B cell (primary cell): ENCODE measurements around the gene PDE4B. TPM values are rescaled to one million over a fixed set of nuclear protein-coding genes. Genes with fewer than 3 reads are reported as not detected.

Experiments used
- ATAC-seq: fragments of 200-7000 bp; cut with Tn5 transposase; one replicate; pipeline ENCODE4 v1.10.0; 2021; ENCODE audit warnings: low read depth, mild to moderate bottlenecking, moderate number of reproducible peaks, moderate library complexity
- CTCF ChIA-PET: fragments of 350-600 bp; sonication (Branson Sonifier 250); formaldehyde crosslinking; loops from one replicate; lab custom pipeline; 2021; ENCODE audit warnings: antibody characterized with exemption, inconsistent platforms; lab: Charles Lee
- POLR2A ChIA-PET: fragments of 350-600 bp; sonication (Branson Sonifier 250); formaldehyde crosslinking; loops from one replicate; lab custom pipeline; 2021; ENCODE audit warnings: antibody characterized with exemption; lab: Charles Lee
- DNase-seq: peaks from one replicate; pipeline ENCODE4 v3.0.0; 2013
- H2AFZ ChIP-seq: 2 replicates; pipeline ENCODE4 v1.6.1; 2012; ENCODE audit warnings: mild to moderate bottlenecking, low read depth, low read length; ENCODE audit not compliant: insufficient read depth, poor library complexity, severe bottlenecking
- H3K27ac ChIP-seq, 2 donors: 1 replicate in 1 of 2; 2 replicates in 1 of 2; pipeline ENCODE4 v1.5.1; 2012 to 2013; ENCODE audit warnings: low read length in 2 of 2, mild to moderate bottlenecking in 2 of 2, moderate library complexity in 1 of 2
- H3K27me3 ChIP-seq, 4 experiments: fragments of 200-600 bp in 1 of 4; sonication (generic) in 1 of 4; replicated peaks in 1 of 4; 1 replicate in 2 of 4; 2 replicates in 2 of 4; pipeline versions ENCODE4 v1.6.1 to v1.7.0; 2013 to 2016; ENCODE audit warnings: low read length in 3 of 4, mild to moderate bottlenecking in 2 of 4, mixed read lengths in 1 of 4, moderate library complexity in 1 of 4; ENCODE audit not compliant: insufficient read depth in 4 of 4, control insufficient read depth in 3 of 4; ENCODE audit errors: control extremely low read depth in 1 of 4
- H3K36me3 ChIP-seq, 2 experiments: replicated peaks in 1 of 2; 1 replicate in 1 of 2; 2 replicates in 1 of 2; pipeline versions ENCODE4 v1.6.1 to v1.7.1; 2013; ENCODE audit warnings: low read length in 1 of 2; ENCODE audit not compliant: insufficient read depth in 2 of 2, control insufficient read depth in 1 of 2; ENCODE audit errors: control extremely low read depth in 1 of 2, extremely low read depth in 1 of 2
- H3K4me1 ChIP-seq, 2 donors: fragments of 200-600 bp in 1 of 2; sonication (generic) in 1 of 2; 1 replicate in 1 of 2; 2 replicates in 1 of 2; pipeline versions ENCODE4 v1.5.1 to v1.6.1; 2013 to 2017; ENCODE audit warnings: low read length in 2 of 2; ENCODE audit not compliant: control insufficient read depth in 2 of 2, insufficient read depth in 2 of 2
- H3K4me2 ChIP-seq: replicated peaks from 2 replicates; pipeline ENCODE3; 2012; ENCODE audit warnings: mild to moderate bottlenecking, low read depth, low read length; ENCODE audit not compliant: poor library complexity, severe bottlenecking
- H3K4me3 ChIP-seq, 5 experiments: fragments of 200-600 bp in 1 of 5; sonication (generic) in 1 of 5; 1 replicate in 3 of 5; 2 replicates in 2 of 5; pipeline versions ENCODE4 v1.5.1 to v1.7.0; 2011 to 2016; ENCODE audit warnings: low read length in 4 of 5, mild to moderate bottlenecking in 4 of 5, low read depth in 2 of 5, control low read depth in 1 of 5, moderate library complexity in 1 of 5; ENCODE audit not compliant: insufficient read depth in 1 of 5; ENCODE audit errors: control extremely low read depth in 1 of 5, extremely low read depth in 1 of 5
- H3K79me2 ChIP-seq: fragments of 200-600 bp; sonication (generic); one replicate; pipeline ENCODE4 v1.6.0; 2016; ENCODE audit warnings: low read length; ENCODE audit not compliant: control insufficient read depth, insufficient read depth
- H3K9ac ChIP-seq: fragments of 200-600 bp; sonication (generic); 2 replicates; pipeline ENCODE4 v1.6.1; 2017; ENCODE audit warnings: mild to moderate bottlenecking, low read length, moderate library complexity
- H3K9me3 ChIP-seq, 3 donors: one replicate each; pipeline versions ENCODE4 v1.6.1 to v1.7.1; 2013; ENCODE audit warnings: low read length in 2 of 3; ENCODE audit not compliant: control insufficient read depth in 2 of 3, insufficient read depth in 1 of 3; ENCODE audit errors: control extremely low read depth in 1 of 3
- H4K20me1 ChIP-seq: 2 replicates; pipeline ENCODE4 v1.6.0; 2012; ENCODE audit warnings: mild to moderate bottlenecking, low read length; ENCODE audit not compliant: insufficient read depth, control insufficient read depth, poor library complexity, severe bottlenecking
- H3K27ac Mint-ChIP-seq: one replicate; pipeline ENCODE4 v1.8.0; 2021; ENCODE audit warnings: mixed read lengths
- H3K27me3 Mint-ChIP-seq: one replicate; pipeline ENCODE4 v1.8.0; 2021; ENCODE audit warnings: mixed read lengths
- H3K4me1 Mint-ChIP-seq: one replicate; pipeline ENCODE4 v1.8.0; 2021; ENCODE audit warnings: mixed read lengths
- H3K4me3 Mint-ChIP-seq: one replicate; pipeline ENCODE4 v1.8.0; 2021; ENCODE audit warnings: mixed read lengths
- H3K9me3 Mint-ChIP-seq: one replicate; pipeline ENCODE4 v1.8.0; 2022; ENCODE audit warnings: mixed read lengths; ENCODE audit not compliant: insufficient read depth
- EZH2 ChIP-seq: IDR thresholded peaks from 2 replicates; pipeline ENCODE4 v1.6.1; 2012; ENCODE audit warnings: borderline replicate concordance, low read depth, mild to moderate bottlenecking, moderate library complexity, low read length; ENCODE audit not compliant: insufficient read depth, poor library complexity, severe bottlenecking
- WGBS: methylation state at CpG from one replicate; pipeline ENCODE4 v1.1.5; 2013; ENCODE audit warnings: missing lambda C conversion rate; ENCODE audit not compliant: insufficient coverage; 5-methylcytosine and 5-hydroxymethylcytosine counted together
- intact Hi-C: fragments of 100-400 bp; cut with micrococcal nuclease; formaldehyde crosslinking; loops from one replicate; pipeline ENCODE4 v1.10.0; 2022
- polyA plus RNA-seq: library from polyadenylated mRNA; depleted of rRNA; stranded (reverse); fragments of >200 nt; gene quantifications from 2 replicates; pipeline ENCODE4 v1.2.3, GENCODE V29; 2012
- total RNA-seq, 2 donors: library from RNA; stranded (reverse); fragments of 120-200 nt in 1 of 2; gene quantifications; 1 replicate in 1 of 2; 2 replicates in 1 of 2; pipeline versions ENCODE4 v1.2.3 to v1.2.4, GENCODE V29; 2013 to 2022
- TF ChIP-seq, protein P1 (sequence below): fragments of 200-600 bp; IDR thresholded peaks from one replicate; pipeline ENCODE4 v1.8.0; 2022; ENCODE audit warnings: antibody characterized with exemption, mild to moderate bottlenecking

The PDE4B gene
- total and polyA plus RNA-seq, 2 donors (not counting 1 experiment from before 2014, with no cell fraction given): 63.7 to 242 TPM

DNA sequence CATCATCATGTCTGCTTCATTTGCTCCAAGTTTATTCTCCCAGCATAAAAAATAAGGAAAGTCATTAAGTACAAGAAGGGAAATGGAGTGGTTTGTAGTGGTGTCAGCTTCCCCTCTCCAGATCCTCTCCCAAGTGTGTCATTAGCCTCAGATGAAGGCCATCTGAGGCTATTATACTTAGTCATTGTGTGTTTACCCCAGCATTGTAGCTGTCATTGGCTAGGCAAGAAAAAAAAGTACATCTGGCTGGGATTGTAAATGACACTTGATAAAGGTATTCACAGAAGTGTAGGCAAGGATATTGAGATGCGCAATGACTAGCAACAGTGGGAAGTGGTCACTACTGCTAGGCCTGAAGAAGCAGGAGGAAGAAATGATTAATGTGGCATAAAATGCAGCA lies 424.3 kb downstream of the PDE4B start:
- no peak for TF ChIP-seq EZH2
- TF ChIP-seq, protein P1, sequence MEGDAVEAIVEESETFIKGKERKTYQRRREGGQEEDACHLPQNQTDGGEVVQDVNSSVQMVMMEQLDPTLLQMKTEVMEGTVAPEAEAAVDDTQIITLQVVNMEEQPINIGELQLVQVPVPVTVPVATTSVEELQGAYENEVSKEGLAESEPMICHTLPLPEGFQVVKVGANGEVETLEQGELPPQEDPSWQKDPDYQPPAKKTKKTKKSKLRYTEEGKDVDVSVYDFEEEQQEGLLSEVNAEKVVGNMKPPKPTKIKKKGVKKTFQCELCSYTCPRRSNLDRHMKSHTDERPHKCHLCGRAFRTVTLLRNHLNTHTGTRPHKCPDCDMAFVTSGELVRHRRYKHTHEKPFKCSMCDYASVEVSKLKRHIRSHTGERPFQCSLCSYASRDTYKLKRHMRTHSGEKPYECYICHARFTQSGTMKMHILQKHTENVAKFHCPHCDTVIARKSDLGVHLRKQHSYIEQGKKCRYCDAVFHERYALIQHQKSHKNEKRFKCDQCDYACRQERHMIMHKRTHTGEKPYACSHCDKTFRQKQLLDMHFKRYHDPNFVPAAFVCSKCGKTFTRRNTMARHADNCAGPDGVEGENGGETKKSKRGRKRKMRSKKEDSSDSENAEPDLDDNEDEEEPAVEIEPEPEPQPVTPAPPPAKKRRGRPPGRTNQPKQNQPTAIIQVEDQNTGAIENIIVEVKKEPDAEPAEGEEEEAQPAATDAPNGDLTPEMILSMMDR: no peak
- ATAC-seq (no peak), DNase-seq (no peak)
- Mint-ChIP-seq H3K4me3 (no peak overlapping the region), H3K27me3 (peaks cover 7% of the 10 kb centered on the region), H3K27ac (no peak overlapping the region), H3K9me3 (no peaks in the 10 kb centered on the region), H3K4me1 (no peaks in the 10 kb centered on the region)
- no peak overlapping the region for H2AFZ ChIP-seq
- no peaks in the 10 kb centered on the region for H3K79me2 ChIP-seq
- CTCF ChIA-PET: no interaction called here
- H3K4me2 ChIP-seq: no peak overlapping the region
- H3K27me3 ChIP-seq: no peaks in the 10 kb centered on the region
- no peaks in the 10 kb centered on the region for H4K20me1 ChIP-seq
- intact Hi-C loops: no loop called here
- POLR2A ChIA-PET: no interaction called here
- no peak overlapping the region for H3K4me3 ChIP-seq
- H3K27ac ChIP-seq: no peak overlapping the region
- no peaks in the 10 kb centered on the region for H3K4me1 ChIP-seq
- no peaks in the 10 kb centered on the region for H3K36me3 ChIP-seq
- 100% methylated on average over 1 of the region's 1 CpG for WGBS
- H3K9ac ChIP-seq: no peak overlapping the region
- no peaks in the 10 kb centered on the region for H3K9me3 ChIP-seq

DNA sequence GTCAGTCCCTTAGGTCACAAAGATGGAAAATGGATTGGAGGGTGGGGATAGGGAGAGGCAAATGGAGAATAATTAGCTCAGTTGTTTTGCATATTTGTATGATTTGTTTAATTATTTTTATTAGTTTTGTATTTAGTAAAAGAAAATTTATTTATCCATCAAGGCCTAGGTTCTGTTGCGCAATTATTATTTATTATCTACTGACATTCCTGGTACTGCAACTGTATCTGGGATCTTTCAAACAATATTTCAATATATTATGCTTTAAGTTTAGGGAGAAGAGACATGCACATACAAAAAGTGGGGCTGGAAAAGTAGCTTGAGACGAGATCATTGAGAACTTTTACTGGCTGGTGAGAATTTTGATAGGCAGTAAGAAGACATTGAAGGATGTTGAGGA lies 424.9 kb downstream of the PDE4B start:
- no peak for ATAC-seq
- intact Hi-C loops: no loop called here
- CTCF ChIA-PET: no interaction called here

More for the DNA sequence above, 424.9 kb downstream of the PDE4B start:
- Histone ChIP-seq H3K9me3 (no peaks in the 10 kb centered on the region), H3K36me3 (no peaks in the 10 kb centered on the region), H3K4me1 (no peaks in the 10 kb centered on the region), H3K9ac (no peak overlapping the region), H4K20me1 (no peaks in the 10 kb centered on the region), H2AFZ (no peak overlapping the region), H3K4me2 (no peak overlapping the region), H3K27ac (no peak overlapping the region), H3K79me2 (no peaks in the 10 kb centered on the region), H3K27me3 (no peaks in the 10 kb centered on the region), H3K4me3 (no peak overlapping the region)
- H3K4me1 Mint-ChIP-seq: no peaks in the 10 kb centered on the region
- POLR2A ChIA-PET: no interaction called here
- H3K27ac Mint-ChIP-seq: no peak overlapping the region
- no peak for DNase-seq
- WGBS: 77% methylated on average over 1 of the region's 2 CpGs
- no peak overlapping the region for H3K4me3 Mint-ChIP-seq
- H3K9me3 Mint-ChIP-seq: no peaks in the 10 kb centered on the region
- peaks cover 5% of the 10 kb centered on the region for H3K27me3 Mint-ChIP-seq
- TF ChIP-seq, protein P1: no peak
- no peak for TF ChIP-seq EZH2
